K562 (cell line): Measurements from ENCODE around the gene OR7G1. TPM values are rescaled to one million over a fixed set of nuclear protein-coding genes. Genes with fewer than 3 reads are reported as not detected.
A peak's percentile ranks its signal among the peaks of the same experiment; 100 is the strongest.

Experiments
- ADNP ChIP-seq: fragments of 200-800 bp; sonication (Bioruptor generic); IDR thresholded peaks from 2 replicates; pipeline ENCODE4 v1.6.1; 2016; ENCODE audit warnings: missing genetic modification characterization, missing compliant biosample characterization
- ATF1 ChIP-seq, 2 experiments: fragments of 450-650 bp in 1 of 2; IDR thresholded peaks; 2 replicates each; pipeline ENCODE4 v1.6.1; 2016; ENCODE audit warnings: missing compliant biosample characterization in 1 of 2, missing genetic modification characterization in 1 of 2
- E2F3 ChIP-seq: fragments of 250-450 bp; sonication (Bioruptor Pico); IDR thresholded peaks from 2 replicates; pipeline ENCODE4 v1.4.0; 2020; ENCODE audit warnings: mild to moderate bottlenecking
- GATAD2B ChIP-seq: fragments of 450-650 bp; IDR thresholded peaks from 2 replicates; pipeline ENCODE4 v1.6.1; 2017; ENCODE audit warnings: mild to moderate bottlenecking, borderline replicate concordance
- HDAC1 ChIP-seq, 2 experiments: fragments of 450-650 bp; IDR thresholded peaks; 2 replicates each; pipeline ENCODE4 v1.6.1; 2016 to 2017; ENCODE audit warnings: inconsistent platforms in 1 of 2, mild to moderate bottlenecking in 1 of 2, moderate library complexity in 1 of 2
- NCOA6 ChIP-seq: fragments of 450-650 bp; IDR thresholded peaks from 2 replicates; pipeline ENCODE4 v1.6.1; 2017; ENCODE audit warnings: mild to moderate bottlenecking
- NFIC ChIP-seq: fragments of 450-650 bp; IDR thresholded peaks from 2 replicates; pipeline ENCODE4 v1.6.1; 2017; ENCODE audit warnings: mild to moderate bottlenecking, inconsistent platforms
- PCBP1 ChIP-seq: fragments of 200-400 bp; formaldehyde crosslinking; IDR thresholded peaks from 2 replicates; pipeline ENCODE4 v1.6.1; 2018; ENCODE audit warnings: mild to moderate bottlenecking, low read depth, low read length; ENCODE audit not compliant: poor library complexity, severe bottlenecking
- PRPF4 ChIP-seq: fragments of 200-400 bp; formaldehyde crosslinking; IDR thresholded peaks from one replicate; pipeline ENCODE4 v1.6.1; 2017; ENCODE audit warnings: low read length, low read depth, mild to moderate bottlenecking; ENCODE audit not compliant: insufficient read depth, poor library complexity, severe bottlenecking
- PTBP1 ChIP-seq: fragments of 200-400 bp; formaldehyde crosslinking; IDR thresholded peaks from 2 replicates; pipeline ENCODE4 v1.6.1; 2017; ENCODE audit warnings: low read depth, low read length
- RFX5 ChIP-seq: IDR thresholded peaks from 2 replicates; pipeline ENCODE4 v1.6.1; 2011; ENCODE audit warnings: low read depth, mild to moderate bottlenecking, improper control_type of control experiment, low read length
- SIN3B ChIP-seq: fragments of 450-650 bp; IDR thresholded peaks from 2 replicates; pipeline ENCODE4 v1.6.1; 2017; ENCODE audit warnings: low read depth, mild to moderate bottlenecking, moderate library complexity
- TAL1 ChIP-seq: fragments of 450-650 bp; IDR thresholded peaks from 2 replicates; pipeline ENCODE4 v1.6.1; 2016; ENCODE audit warnings: mild to moderate bottlenecking
- ZNF232 ChIP-seq: sonication (generic); formaldehyde crosslinking; IDR thresholded peaks from 2 replicates; pipeline ENCODE4 v1.8.0; 2022; ENCODE audit warnings: mild to moderate bottlenecking, missing genetic modification reagents
- ZNF444 ChIP-seq: fragments of 250-450 bp; sonication (Bioruptor Pico); IDR thresholded peaks from 2 replicates; pipeline ENCODE4 v1.4.0; 2020; ENCODE audit warnings: mild to moderate bottlenecking, moderate library complexity
- ZSCAN29 ChIP-seq: fragments of 450-650 bp; IDR thresholded peaks from 2 replicates; pipeline ENCODE4 v1.6.1; 2017
- polyA plus RNA-seq, 8 experiments: library from polyadenylated mRNA; depleted of rRNA in 4 of 8; stranded (reverse) in 5 of 8; unstranded in 3 of 8; fragments of >200 nt; fragmentation: Nextera tagmentation in 2 of 8; fragmentation: Illumina TruSeq in 1 of 8; extraction: Ambion mirVana in 2 of 8; extraction: Trizol in 1 of 8; gene quantifications; 2 replicates each; pipeline versions ENCODE4 v1.2.1 to v1.2.3, GENCODE V29; 2011 to 2014; ENCODE audit warnings: inconsistent platforms in 1 of 8, missing spikeins in 1 of 8
- total RNA-seq, 7 experiments: library from RNA; depleted of rRNA in 6 of 7; stranded (reverse); fragments of >200 nt in 6 of 7; fragmentation: Illumina TruSeq in 2 of 7; extraction: Trizol in 2 of 7; gene quantifications; 2 replicates each; pipeline versions ENCODE4 v1.2.1 to v1.2.3, GENCODE V29; 2011 to 2021; ENCODE audit warnings: low replicate concordance in 1 of 7
- TF ChIP-seq, protein P1 (sequence below): sonication (generic); formaldehyde crosslinking; IDR thresholded peaks from 2 replicates; pipeline ENCODE4 v1.4.0; 2020; ENCODE audit warnings: mild to moderate bottlenecking, missing genetic modification reagents
- TF ChIP-seq, protein P2 (sequence below): sonication (generic); formaldehyde crosslinking; IDR thresholded peaks from 2 replicates; pipeline ENCODE4 v1.8.1; 2023; ENCODE audit warnings: missing genetic modification reagents, mild to moderate bottlenecking, borderline replicate concordance
- TF ChIP-seq, protein P3 (sequence below): fragments of 250-450 bp; sonication (Bioruptor Pico); IDR thresholded peaks from 2 replicates; pipeline ENCODE4 v1.4.0; 2020; ENCODE audit warnings: mild to moderate bottlenecking, moderate library complexity

The OR7G1 gene
- total and polyA plus RNA-seq, 9 of the 15 experiments (the other 6 are each of a cell fraction or from before 2014, with no cell fraction given), result not detected

DNA sequence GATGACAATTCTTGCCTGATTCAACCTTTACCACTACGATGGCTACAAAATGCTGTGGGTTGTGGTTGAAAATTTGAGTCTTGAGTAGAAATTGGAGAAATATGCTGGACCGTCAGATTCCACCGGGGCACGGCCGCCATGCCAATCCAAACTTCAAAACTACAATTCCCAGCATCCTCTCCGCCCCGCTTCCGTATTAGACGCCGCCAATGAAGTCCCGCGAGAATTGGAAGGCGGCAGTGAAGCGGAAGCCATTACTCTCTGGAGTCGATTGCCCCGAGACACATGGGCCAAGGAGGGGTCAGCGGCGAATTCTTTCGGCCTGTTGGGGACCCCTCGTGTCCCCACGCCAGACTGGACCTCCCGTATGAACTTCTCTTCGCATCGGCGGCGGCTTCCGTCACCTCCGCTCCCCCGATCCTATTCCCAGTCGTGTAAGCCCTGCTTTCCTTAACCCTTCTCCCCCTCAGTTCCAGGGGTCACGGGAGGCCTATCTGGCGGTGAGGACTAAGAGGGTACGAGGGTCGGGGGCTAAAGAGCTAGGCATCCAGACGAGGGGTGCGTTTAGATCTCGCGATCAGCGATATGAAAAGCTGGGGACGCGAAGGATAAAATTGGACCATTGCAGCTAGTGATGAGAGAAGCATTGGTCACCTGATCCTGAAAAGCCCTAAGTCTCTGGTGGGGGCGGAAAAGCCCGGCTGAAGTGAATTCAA lies 24.8 kb upstream of the OR7G1 start, which contains the start of gene ZNF317 (continued):
- no peak for TF ChIP-seq ZNF232 (CRISPR knock-in tag)
- no peak for TF ChIP-seq PCBP1
- TF ChIP-seq ZSCAN29, result no peak
- TF ChIP-seq PRPF4, result no peak
- TF ChIP-seq SIN3B, result 0 out of 2 replicates have a peak, but pooled peaks have one; percentile 40
- TF ChIP-seq TAL1, result no peak
- TF ChIP-seq, protein P1, sequence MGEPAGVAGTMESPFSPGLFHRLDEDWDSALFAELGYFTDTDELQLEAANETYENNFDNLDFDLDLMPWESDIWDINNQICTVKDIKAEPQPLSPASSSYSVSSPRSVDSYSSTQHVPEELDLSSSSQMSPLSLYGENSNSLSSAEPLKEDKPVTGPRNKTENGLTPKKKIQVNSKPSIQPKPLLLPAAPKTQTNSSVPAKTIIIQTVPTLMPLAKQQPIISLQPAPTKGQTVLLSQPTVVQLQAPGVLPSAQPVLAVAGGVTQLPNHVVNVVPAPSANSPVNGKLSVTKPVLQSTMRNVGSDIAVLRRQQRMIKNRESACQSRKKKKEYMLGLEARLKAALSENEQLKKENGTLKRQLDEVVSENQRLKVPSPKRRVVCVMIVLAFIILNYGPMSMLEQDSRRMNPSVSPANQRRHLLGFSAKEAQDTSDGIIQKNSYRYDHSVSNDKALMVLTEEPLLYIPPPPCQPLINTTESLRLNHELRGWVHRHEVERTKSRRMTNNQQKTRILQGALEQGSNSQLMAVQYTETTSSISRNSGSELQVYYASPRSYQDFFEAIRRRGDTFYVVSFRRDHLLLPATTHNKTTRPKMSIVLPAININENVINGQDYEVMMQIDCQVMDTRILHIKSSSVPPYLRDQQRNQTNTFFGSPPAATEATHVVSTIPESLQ (CRISPR knock-in tag), result peak; percentile 71; the same call in 1 of the 2 replicates
- TF ChIP-seq GATAD2B, result peak; percentile 20; the same call in 1 of the 2 replicates
- no peak for TF ChIP-seq ADNP
- TF ChIP-seq, protein P2, sequence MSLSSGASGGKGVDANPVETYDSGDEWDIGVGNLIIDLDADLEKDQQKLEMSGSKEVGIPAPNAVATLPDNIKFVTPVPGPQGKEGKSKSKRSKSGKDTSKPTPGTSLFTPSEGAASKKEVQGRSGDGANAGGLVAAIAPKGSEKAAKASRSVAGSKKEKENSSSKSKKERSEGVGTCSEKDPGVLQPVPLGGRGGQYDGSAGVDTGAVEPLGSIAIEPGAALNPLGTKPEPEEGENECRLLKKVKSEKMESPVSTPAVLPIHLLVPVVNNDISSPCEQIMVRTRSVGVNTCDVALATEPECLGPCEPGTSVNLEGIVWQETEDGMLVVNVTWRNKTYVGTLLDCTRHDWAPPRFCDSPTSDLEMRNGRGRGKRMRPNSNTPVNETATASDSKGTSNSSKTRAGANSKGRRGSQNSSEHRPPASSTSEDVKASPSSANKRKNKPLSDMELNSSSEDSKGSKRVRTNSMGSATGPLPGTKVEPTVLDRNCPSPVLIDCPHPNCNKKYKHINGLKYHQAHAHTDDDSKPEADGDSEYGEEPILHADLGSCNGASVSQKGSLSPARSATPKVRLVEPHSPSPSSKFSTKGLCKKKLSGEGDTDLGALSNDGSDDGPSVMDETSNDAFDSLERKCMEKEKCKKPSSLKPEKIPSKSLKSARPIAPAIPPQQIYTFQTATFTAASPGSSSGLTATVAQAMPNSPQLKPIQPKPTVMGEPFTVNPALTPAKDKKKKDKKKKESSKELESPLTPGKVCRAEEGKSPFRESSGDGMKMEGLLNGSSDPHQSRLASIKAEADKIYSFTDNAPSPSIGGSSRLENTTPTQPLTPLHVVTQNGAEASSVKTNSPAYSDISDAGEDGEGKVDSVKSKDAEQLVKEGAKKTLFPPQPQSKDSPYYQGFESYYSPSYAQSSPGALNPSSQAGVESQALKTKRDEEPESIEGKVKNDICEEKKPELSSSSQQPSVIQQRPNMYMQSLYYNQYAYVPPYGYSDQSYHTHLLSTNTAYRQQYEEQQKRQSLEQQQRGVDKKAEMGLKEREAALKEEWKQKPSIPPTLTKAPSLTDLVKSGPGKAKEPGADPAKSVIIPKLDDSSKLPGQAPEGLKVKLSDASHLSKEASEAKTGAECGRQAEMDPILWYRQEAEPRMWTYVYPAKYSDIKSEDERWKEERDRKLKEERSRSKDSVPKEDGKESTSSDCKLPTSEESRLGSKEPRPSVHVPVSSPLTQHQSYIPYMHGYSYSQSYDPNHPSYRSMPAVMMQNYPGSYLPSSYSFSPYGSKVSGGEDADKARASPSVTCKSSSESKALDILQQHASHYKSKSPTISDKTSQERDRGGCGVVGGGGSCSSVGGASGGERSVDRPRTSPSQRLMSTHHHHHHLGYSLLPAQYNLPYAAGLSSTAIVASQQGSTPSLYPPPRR, result no peak
- no peak for TF ChIP-seq PTBP1
- TF ChIP-seq, protein P3, sequence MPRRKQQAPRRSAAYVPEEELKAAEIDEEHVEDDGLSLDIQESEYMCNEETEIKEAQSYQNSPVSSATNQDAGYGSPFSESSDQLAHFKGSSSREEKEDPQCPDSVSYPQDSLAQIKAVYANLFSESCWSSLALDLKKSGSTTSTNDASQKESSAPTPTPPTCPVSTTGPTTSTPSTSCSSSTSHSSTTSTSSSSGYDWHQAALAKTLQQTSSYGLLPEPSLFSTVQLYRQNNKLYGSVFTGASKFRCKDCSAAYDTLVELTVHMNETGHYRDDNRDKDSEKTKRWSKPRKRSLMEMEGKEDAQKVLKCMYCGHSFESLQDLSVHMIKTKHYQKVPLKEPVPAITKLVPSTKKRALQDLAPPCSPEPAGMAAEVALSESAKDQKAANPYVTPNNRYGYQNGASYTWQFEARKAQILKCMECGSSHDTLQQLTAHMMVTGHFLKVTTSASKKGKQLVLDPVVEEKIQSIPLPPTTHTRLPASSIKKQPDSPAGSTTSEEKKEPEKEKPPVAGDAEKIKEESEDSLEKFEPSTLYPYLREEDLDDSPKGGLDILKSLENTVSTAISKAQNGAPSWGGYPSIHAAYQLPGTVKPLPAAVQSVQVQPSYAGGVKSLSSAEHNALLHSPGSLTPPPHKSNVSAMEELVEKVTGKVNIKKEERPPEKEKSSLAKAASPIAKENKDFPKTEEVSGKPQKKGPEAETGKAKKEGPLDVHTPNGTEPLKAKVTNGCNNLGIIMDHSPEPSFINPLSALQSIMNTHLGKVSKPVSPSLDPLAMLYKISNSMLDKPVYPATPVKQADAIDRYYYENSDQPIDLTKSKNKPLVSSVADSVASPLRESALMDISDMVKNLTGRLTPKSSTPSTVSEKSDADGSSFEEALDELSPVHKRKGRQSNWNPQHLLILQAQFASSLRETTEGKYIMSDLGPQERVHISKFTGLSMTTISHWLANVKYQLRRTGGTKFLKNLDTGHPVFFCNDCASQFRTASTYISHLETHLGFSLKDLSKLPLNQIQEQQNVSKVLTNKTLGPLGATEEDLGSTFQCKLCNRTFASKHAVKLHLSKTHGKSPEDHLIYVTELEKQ (CRISPR knock-in tag), result no peak
- TF ChIP-seq RFX5, result no peak
- TF ChIP-seq ATF1 (CRISPR knock-in tag; IDR thresholded peaks at IDR 0.05), result no peak
- peak; percentile 85 for TF ChIP-seq ATF1 (tag; IDR thresholded peaks at IDR 0.05)
- TF ChIP-seq NCOA6, result no peak
- peak; percentile 15; the same call in 1 of the 2 replicates for TF ChIP-seq NFIC
- no peak for TF ChIP-seq ZNF444 (CRISPR knock-in tag)
- TF ChIP-seq E2F3 (CRISPR knock-in tag), result no peak
- TF ChIP-seq HDAC1 (IDR thresholded peaks at IDR 0.05), result peak in 1 of 2 experiments; percentile 90; a peak in 2 of 4 replicates
